HAP-1 (cell line): ENCODE results near the gene SLC25A18.
"Not testable (repeated sequence)": the region's sequence is repeated elsewhere in the genome, so short reads cannot be mapped to it uniquely, and the experiment has no call there.

Experiments used
- DNase-seq, 2 experiments: peaks; one replicate each; pipeline ENCODE4 v3.0.0-alpha.2; 2016 to 2020; ENCODE audit warnings: low spot score in 2 of 2
- H3K27me3 ChIP-seq: fragments of 250-450 bp; sonication (Bioruptor Pico); 2 replicates; pipeline ENCODE4 v1.5.1; 2020; ENCODE audit warnings: low read depth, mild to moderate bottlenecking, moderate library complexity
- H3K36me3 ChIP-seq: fragments of 250-450 bp; sonication (Bioruptor Pico); replicated peaks from 2 replicates; pipeline ENCODE4 v1.5.1; 2020; ENCODE audit warnings: mild to moderate bottlenecking
- H3K4me1 ChIP-seq: fragments of 250-450 bp; sonication (Bioruptor Pico); 2 replicates; pipeline ENCODE4 v1.5.1; 2020; ENCODE audit warnings: mild to moderate bottlenecking
- H3K4me3 ChIP-seq: fragments of 250-450 bp; sonication (Bioruptor Pico); 2 replicates; pipeline ENCODE4 v1.5.1; 2020; ENCODE audit warnings: mild to moderate bottlenecking, moderate library complexity
- H3K9me3 ChIP-seq: fragments of 250-450 bp; sonication (Bioruptor Pico); 2 replicates; pipeline ENCODE4 v1.5.1; 2020; ENCODE audit warnings: mild to moderate bottlenecking, moderate library complexity
- in situ Hi-C: fragments of 300-500 bp; cut with MboI; formaldehyde crosslinking; loops from 3 replicates; pipeline ENCODE4 v1.14.3; 2020; ENCODE audit warnings: low sequenced_read_pairs, inconsistent platforms, mixed read lengths

The SLC25A18 gene

GRCh38 chr22:17549655-17550054 lies 13.6 kb upstream of the SLC25A18 start:
- in situ Hi-C loops = no loop called here
- peaks cover 21% of the 10 kb centered on the region for H3K36me3 ChIP-seq
- H3K9me3 ChIP-seq = no peaks in the 10 kb centered on the region
- no peak overlapping the region for H3K4me3 ChIP-seq
- H3K4me1 ChIP-seq = no peaks in the 10 kb centered on the region; the same call in 1 of the 2 replicates
- H3K27me3 ChIP-seq = no peaks in the 10 kb centered on the region
- DNase-seq = no peak

- no peak for DNase-seq
- Histone ChIP-seq H3K4me3 (no peak overlapping the region), H3K36me3 (peaks cover 18% of the 10 kb centered on the region), H3K27me3 (no peaks in the 10 kb centered on the region), H3K4me1 (no peaks in the 10 kb centered on the region; the same call in 1 of the 2 replicates), H3K9me3 (no peaks in the 10 kb centered on the region)
- in situ Hi-C loops = no loop called here
These were observed 10.6 kb upstream of the SLC25A18 start for GRCh38 chr22:17552737-17553136.

- DNase-seq = no peak
- Histone ChIP-seq H3K4me3 (no peak overlapping the region), H3K9me3 (no peaks in the 10 kb centered on the region), H3K4me1 (no peaks in the 10 kb centered on the region; the same call in 1 of the 2 replicates), H3K36me3 (peaks cover 9% of the 10 kb centered on the region), H3K27me3 (no peaks in the 10 kb centered on the region)
- in situ Hi-C loops = no loop called here
These were observed 8.5 kb upstream of the SLC25A18 start for GRCh38 chr22:17554814-17555213.

- DNase-seq = no peak
- Histone ChIP-seq H3K36me3 (no peaks in the 10 kb centered on the region; the same call in 1 of the 2 replicates), H3K9me3 (no peaks in the 10 kb centered on the region), H3K4me1 (peaks cover 14% of the 10 kb centered on the region), H3K27me3 (no peaks in the 10 kb centered on the region), H3K4me3 (no peak overlapping the region)
- in situ Hi-C loops = no loop called here
These were observed 4.1 kb upstream of the SLC25A18 start for GRCh38 chr22:17559188-17559587.

- in situ Hi-C loops = no loop called here
- H3K4me3 ChIP-seq = no peak overlapping the region
- DNase-seq = peak in 1 of 2 experiments; percentile 36
- no peaks in the 10 kb centered on the region for H3K9me3 ChIP-seq
- H3K36me3 ChIP-seq = no peaks in the 10 kb centered on the region
- H3K4me1 ChIP-seq = peaks cover 14% of the 10 kb centered on the region
- no peaks in the 10 kb centered on the region for H3K27me3 ChIP-seq
These were observed 666 bp downstream of the SLC25A18 start for GRCh38 chr22:17563936-17564391.

GRCh38 chr22:17566016-17566687 lies 2.9 kb downstream of the SLC25A18 start:
- H3K9me3 ChIP-seq, H3K36me3 ChIP-seq, H3K27me3 ChIP-seq, H3K4me3 ChIP-seq, in situ Hi-C loops, DNase-seq: not testable (repeated sequence)
- peaks cover 14% of the 10 kb centered on the region for H3K4me1 ChIP-seq

GRCh38 chr22:17566776-17567175 lies 3.5 kb downstream of the SLC25A18 start:
- H3K9me3 ChIP-seq = no peaks in the 10 kb centered on the region
- in situ Hi-C loops = no loop called here
- no peaks in the 10 kb centered on the region for H3K27me3 ChIP-seq
- H3K4me1 ChIP-seq = peaks cover 14% of the 10 kb centered on the region
- H3K36me3 ChIP-seq = no peaks in the 10 kb centered on the region
- no peak overlapping the region for H3K4me3 ChIP-seq
- no peak for DNase-seq

- no peaks in the 10 kb centered on the region for H3K36me3 ChIP-seq
- H3K27me3 ChIP-seq = no peaks in the 10 kb centered on the region
- in situ Hi-C loops = no loop called here
- H3K4me1 ChIP-seq = no peaks in the 10 kb centered on the region
- no peak overlapping the region for H3K4me3 ChIP-seq
- no peaks in the 10 kb centered on the region for H3K9me3 ChIP-seq
- no peak for DNase-seq
These were observed 6.7 kb downstream of the SLC25A18 start for GRCh38 chr22:17569971-17570511.

- DNase-seq = no peak
- no peaks in the 10 kb centered on the region for H3K9me3 ChIP-seq
- H3K4me3 ChIP-seq = no peak overlapping the region
- H3K27me3 ChIP-seq = no peaks in the 10 kb centered on the region
- in situ Hi-C loops = no loop called here
- H3K36me3 ChIP-seq = no peaks in the 10 kb centered on the region
- no peaks in the 10 kb centered on the region for H3K4me1 ChIP-seq
These were observed 7.7 kb downstream of the SLC25A18 start for GRCh38 chr22:17570851-17571631.

- no peak for DNase-seq
- H3K9me3 ChIP-seq = no peaks in the 10 kb centered on the region
- no peaks in the 10 kb centered on the region for H3K4me1 ChIP-seq
- no peak overlapping the region for H3K4me3 ChIP-seq
- H3K27me3 ChIP-seq = no peaks in the 10 kb centered on the region
- in situ Hi-C loops = no loop called here
- H3K36me3 ChIP-seq = no peaks in the 10 kb centered on the region
These were observed 11.9 kb downstream of the SLC25A18 start for GRCh38 chr22:17575151-17575550.

GRCh38 chr22:17575681-17576080 lies 12.4 kb downstream of the SLC25A18 start:
- no peaks in the 10 kb centered on the region for H3K36me3 ChIP-seq
- no peak overlapping the region for H3K4me3 ChIP-seq
- DNase-seq = no peak
- no peaks in the 10 kb centered on the region for H3K27me3 ChIP-seq
- H3K4me1 ChIP-seq = no peaks in the 10 kb centered on the region
- H3K9me3 ChIP-seq = no peaks in the 10 kb centered on the region
- in situ Hi-C loops = no loop called here

GRCh38 chr22:17576470-17576869 lies 13.2 kb downstream of the SLC25A18 start:
- no peaks in the 10 kb centered on the region for H3K9me3 ChIP-seq
- H3K27me3 ChIP-seq = no peaks in the 10 kb centered on the region
- in situ Hi-C loops = no loop called here
- DNase-seq = no peak
- no peak overlapping the region for H3K4me3 ChIP-seq
- H3K4me1 ChIP-seq = no peaks in the 10 kb centered on the region
- no peaks in the 10 kb centered on the region for H3K36me3 ChIP-seq

- Histone ChIP-seq H3K4me3 (no peak overlapping the region), H3K4me1 (no peaks in the 10 kb centered on the region), H3K9me3 (no peaks in the 10 kb centered on the region), H3K36me3 (no peaks in the 10 kb centered on the region), H3K27me3 (no peaks in the 10 kb centered on the region)
- in situ Hi-C loops = no loop called here
- peak in 1 of 2 experiments; percentile 41 for DNase-seq
These were observed 14.9 kb downstream of the SLC25A18 start for GRCh38 chr22:17578136-17578754.

GRCh38 chr22:17579535-17579981 lies 16.3 kb downstream of the SLC25A18 start:
- H3K27me3 ChIP-seq = no peaks in the 10 kb centered on the region
- no peaks in the 10 kb centered on the region for H3K4me1 ChIP-seq
- no peak overlapping the region for H3K4me3 ChIP-seq
- no peak for DNase-seq
- in situ Hi-C loops = no loop called here
- H3K36me3 ChIP-seq = no peaks in the 10 kb centered on the region
- no peaks in the 10 kb centered on the region for H3K9me3 ChIP-seq
